Mucosa of stomach (tissue), 1 donor: ENCODE results near the gene OLFML2B.
"Not testable (repeated sequence)": the region's sequence is repeated elsewhere in the genome, so short reads cannot be mapped to it uniquely, and the experiment has no call there.

Experiments used
- H3K27me3 ChIP-seq: one replicate; pipeline ENCODE4 v1.7.0; 2013; ENCODE audit warnings: mild to moderate bottlenecking, low read length; ENCODE audit not compliant: control insufficient read depth, insufficient read depth
- H3K36me3 ChIP-seq: one replicate; pipeline ENCODE4 v1.7.0; 2013; ENCODE audit warnings: low read length; ENCODE audit not compliant: control insufficient read depth, insufficient read depth
- H3K4me1 ChIP-seq: one replicate; pipeline ENCODE4 v1.7.0; 2013; ENCODE audit warnings: mild to moderate bottlenecking, low read length; ENCODE audit not compliant: control insufficient read depth, insufficient read depth
- H3K4me3 ChIP-seq: one replicate; pipeline ENCODE4 v1.7.0; 2013; ENCODE audit warnings: low read length
- H3K9ac ChIP-seq: one replicate; pipeline ENCODE4 v1.7.0; 2013; ENCODE audit warnings: mild to moderate bottlenecking, low read length, moderate library complexity
- H3K9me3 ChIP-seq: one replicate; pipeline ENCODE4 v1.7.0; 2013; ENCODE audit warnings: mild to moderate bottlenecking, low read length, moderate library complexity; ENCODE audit not compliant: control insufficient read depth
- donor health status: Pancreatic carcinoma.

Gene OLFML2B

GRCh38 chr1:162030759-162031280, 7.2 kb upstream of the OLFML2B start:
- H3K4me1 ChIP-seq, result no peaks in the 10 kb centered on the region
- no peaks in the 10 kb centered on the region for H3K9me3 ChIP-seq
- H3K36me3 ChIP-seq, result no peaks in the 10 kb centered on the region
- no peak overlapping the region for H3K9ac ChIP-seq
- H3K4me3 ChIP-seq, result no peak overlapping the region
- H3K27me3 ChIP-seq, result peaks cover 17% of the 10 kb centered on the region

- Histone ChIP-seq H3K9ac (no peak overlapping the region), H3K4me3 (no peak overlapping the region), H3K27me3 (peaks cover 20% of the 10 kb centered on the region), H3K4me1 (peaks cover 3% of the 10 kb centered on the region), H3K36me3 (no peaks in the 10 kb centered on the region), H3K9me3 (no peaks in the 10 kb centered on the region)
Measured at GRCh38 chr1:162029157-162029556, 5.5 kb upstream of the OLFML2B start.

- peaks cover 24% of the 10 kb centered on the region for H3K27me3 ChIP-seq
- H3K9ac ChIP-seq, result no peak overlapping the region
- no peak overlapping the region for H3K4me3 ChIP-seq
- no peaks in the 10 kb centered on the region for H3K36me3 ChIP-seq
- H3K9me3 ChIP-seq, result no peaks in the 10 kb centered on the region
- peaks cover 6% of the 10 kb centered on the region for H3K4me1 ChIP-seq
Measured at GRCh38 chr1:162028726-162029125, 5.1 kb upstream of the OLFML2B start.

- no peaks in the 10 kb centered on the region for H3K9me3 ChIP-seq
- H3K27me3 ChIP-seq, result peaks cover 29% of the 10 kb centered on the region
- H3K4me1 ChIP-seq, result peaks cover 6% of the 10 kb centered on the region
- H3K4me3 ChIP-seq, result no peak overlapping the region
- H3K36me3 ChIP-seq, result no peaks in the 10 kb centered on the region
- no peak overlapping the region for H3K9ac ChIP-seq
Measured at GRCh38 chr1:162026881-162027280, 3.2 kb upstream of the OLFML2B start.

GRCh38 chr1:162025541-162025940, 1.9 kb upstream of the OLFML2B start:
- Histone ChIP-seq H3K27me3 (peaks cover 32% of the 10 kb centered on the region), H3K4me3 (no peak overlapping the region), H3K4me1 (peaks cover 6% of the 10 kb centered on the region), H3K36me3 (no peaks in the 10 kb centered on the region), H3K9me3 (no peaks in the 10 kb centered on the region), H3K9ac (no peak overlapping the region)

GRCh38 chr1:162023181-162023546, 505 bp downstream of the OLFML2B start:
- Histone ChIP-seq H3K4me1 (peaks cover 6% of the 10 kb centered on the region), H3K9ac (no peak overlapping the region), H3K4me3 (no peak overlapping the region), H3K36me3 (no peaks in the 10 kb centered on the region), H3K27me3 (peaks cover 28% of the 10 kb centered on the region), H3K9me3 (no peaks in the 10 kb centered on the region)

GRCh38 chr1:162022626-162023025, 1.0 kb downstream of the OLFML2B start:
- H3K27me3 ChIP-seq, result peaks cover 28% of the 10 kb centered on the region
- no peaks in the 10 kb centered on the region for H3K36me3 ChIP-seq
- H3K4me3 ChIP-seq, result no peak overlapping the region
- H3K4me1 ChIP-seq, result peaks cover 6% of the 10 kb centered on the region
- H3K9me3 ChIP-seq, result no peaks in the 10 kb centered on the region
- no peak overlapping the region for H3K9ac ChIP-seq

GRCh38 chr1:162021124-162021523, 2.5 kb downstream of the OLFML2B start:
- H3K36me3 ChIP-seq, result no peaks in the 10 kb centered on the region
- no peak overlapping the region for H3K9ac ChIP-seq
- H3K4me3 ChIP-seq, result no peak overlapping the region
- peaks cover 6% of the 10 kb centered on the region for H3K4me1 ChIP-seq
- no peaks in the 10 kb centered on the region for H3K9me3 ChIP-seq
- H3K27me3 ChIP-seq, result peaks cover 25% of the 10 kb centered on the region

- Histone ChIP-seq H3K27me3 (peaks cover 19% of the 10 kb centered on the region), H3K4me3 (no peak overlapping the region), H3K9ac (no peak overlapping the region), H3K4me1 (peaks cover 6% of the 10 kb centered on the region), H3K9me3 (no peaks in the 10 kb centered on the region), H3K36me3 (no peaks in the 10 kb centered on the region)
Measured at GRCh38 chr1:162020150-162020549, 3.5 kb downstream of the OLFML2B start.

GRCh38 chr1:162019446-162019845, 4.2 kb downstream of the OLFML2B start:
- Histone ChIP-seq H3K4me3 (no peak overlapping the region), H3K4me1 (peaks cover 6% of the 10 kb centered on the region)

GRCh38 chr1:162019006-162019405, 4.7 kb downstream of the OLFML2B start:
- no peaks in the 10 kb centered on the region for H3K9me3 ChIP-seq
- peaks cover 16% of the 10 kb centered on the region for H3K27me3 ChIP-seq
- H3K36me3 ChIP-seq, result no peaks in the 10 kb centered on the region
- H3K4me1 ChIP-seq, result peaks cover 1% of the 10 kb centered on the region
- H3K4me3 ChIP-seq, result no peak overlapping the region
- no peak overlapping the region for H3K9ac ChIP-seq

More at GRCh38 chr1:162019446-162019845, 4.2 kb downstream of the OLFML2B start:
- Histone ChIP-seq H3K27me3 (peaks cover 18% of the 10 kb centered on the region), H3K9me3 (no peaks in the 10 kb centered on the region), H3K36me3 (no peaks in the 10 kb centered on the region), H3K9ac (no peak overlapping the region)

- Histone ChIP-seq H3K9me3 (no peaks in the 10 kb centered on the region), H3K36me3 (no peaks in the 10 kb centered on the region), H3K4me3 (no peak overlapping the region), H3K9ac (no peak overlapping the region), H3K27me3 (peaks cover 12% of the 10 kb centered on the region), H3K4me1 (no peaks in the 10 kb centered on the region)
Measured at GRCh38 chr1:162018418-162018817, 5.3 kb downstream of the OLFML2B start.

GRCh38 chr1:162017791-162018190, 5.9 kb downstream of the OLFML2B start:
- H3K36me3 ChIP-seq, H3K9ac ChIP-seq, H3K9me3 ChIP-seq, H3K27me3 ChIP-seq, H3K4me3 ChIP-seq, H3K4me1 ChIP-seq: not testable (repeated sequence)
